HepG2 (cell line): ENCODE results near the gene DOC2A. TPM values are rescaled to one million over a fixed set of nuclear protein-coding genes. Genes with fewer than 3 reads are reported as not detected.

ENCODE experiments used
- ATAC-seq: fragments of 200-7000 bp; cut with Tn5 transposase; 3 replicates; pipeline ENCODE4 v1.9.1; 2020; ENCODE audit warnings: mild to moderate bottlenecking, moderate library complexity
- BruUV-seq: library from RNA; stranded (reverse); fragments of 400-500 nt; replicated peaks from 2 replicates; lab custom pipeline; 2021; lab: Mats Ljungman, UMichigan
- CTCF ChIA-PET: fragments of 300-600 bp; formaldehyde crosslinking; extraction: SDS; loops from one replicate; lab custom pipeline; 2021; ENCODE audit warnings: low total read pairs, inconsistent platforms, low intra/inter-chr PET ratio; lab: Yijun Ruan, JAX
- POLR2A ChIA-PET: fragments of 350-600 bp; sonication (Branson Sonifier 250); formaldehyde crosslinking; loops from one replicate; lab custom pipeline; 2020; ENCODE audit warnings: antibody characterized with exemption, inconsistent platforms; lab: Yijun Ruan, JAX
- DNase-seq: peaks from one replicate; pipeline ENCODE4 v3.0.0-alpha.2; 2015; ENCODE audit warnings: low spot score
- FAIRE-seq: peaks from 3 replicates; lab custom pipeline; 2011; peaks lifted over from hg19 to GRCh38; lab: Jason Lieb, UNC
- H2AFZ ChIP-seq: one replicate; pipeline ENCODE4 v1.6.1; 2011; ENCODE audit warnings: low read length, inconsistent platforms
- H3K27ac ChIP-seq: fragments of 300-600 bp; 3 replicates; pipeline ENCODE4 v1.8.0; 2011; ENCODE audit warnings: mixed run types, mild to moderate bottlenecking, mixed read lengths, low read length, inconsistent platforms; ENCODE audit not compliant: insufficient read depth; ENCODE audit errors: extremely low read length
- H3K27me3 ChIP-seq, 2 experiments: fragments of 200-600 bp in 1 of 2; 2 replicates in 1 of 2; 3 replicates in 1 of 2; pipeline versions ENCODE4 v1.6.0 to v1.8.0; 2011; ENCODE audit warnings: low read length in 2 of 2, mild to moderate bottlenecking in 2 of 2, moderate library complexity in 2 of 2, inconsistent platforms in 1 of 2; ENCODE audit not compliant: insufficient read depth in 2 of 2, control insufficient read depth in 1 of 2
- H3K36me3 ChIP-seq, 2 experiments: fragments of 200-600 bp in 1 of 2; replicated peaks in 1 of 2; 2 replicates in 1 of 2; 3 replicates in 1 of 2; pipeline versions ENCODE4 v1.5.1 to v1.8.0; 2011; ENCODE audit warnings: low read length in 2 of 2, inconsistent platforms in 1 of 2; ENCODE audit not compliant: insufficient read depth in 2 of 2, control insufficient read depth in 1 of 2
- H3K4me1 ChIP-seq: 2 replicates; pipeline ENCODE4 v1.5.1; 2012; ENCODE audit warnings: low read length, inconsistent platforms; ENCODE audit not compliant: insufficient read depth
- H3K4me2 ChIP-seq: 2 replicates; pipeline ENCODE4 v1.6.0; 2011; ENCODE audit warnings: low read depth, low read length, inconsistent platforms
- H3K4me3 ChIP-seq, 3 experiments: fragments of 200-600 bp in 1 of 3; sonication (generic), shearing (Covaris generic) in 1 of 3; replicated peaks in 1 of 3; 2 replicates each; pipeline ENCODE4 v1.5.1; 2011 to 2016; ENCODE audit warnings: low read length in 3 of 3, inconsistent platforms in 2 of 3, low read depth in 2 of 3, mild to moderate bottlenecking in 2 of 3, control low read depth in 1 of 3, mixed read lengths in 1 of 3; ENCODE audit not compliant: insufficient read depth in 1 of 3
- H3K79me2 ChIP-seq: one replicate; pipeline ENCODE4 v1.6.1; 2011; ENCODE audit warnings: low read length, inconsistent platforms; ENCODE audit not compliant: insufficient read depth
- H3K9ac ChIP-seq: 2 replicates; pipeline ENCODE4 v1.6.0; 2011; ENCODE audit warnings: mild to moderate bottlenecking, low read depth, low read length, inconsistent platforms; ENCODE audit not compliant: insufficient read depth
- H3K9me3 ChIP-seq: 2 replicates; pipeline ENCODE4 v1.5.1; 2012; ENCODE audit warnings: mild to moderate bottlenecking, low read length
- H4K20me1 ChIP-seq: 2 replicates; pipeline ENCODE4 v1.6.0; 2011; ENCODE audit warnings: inconsistent platforms, mild to moderate bottlenecking, low read length, moderate library complexity; ENCODE audit not compliant: insufficient read depth
- AGO2 ChIP-seq: fragments of 200-400 bp; formaldehyde crosslinking; optimal IDR thresholded peaks from 2 replicates; pipeline ENCODE3; 2017; ENCODE audit warnings: mild to moderate bottlenecking, low read depth, low read length, moderate library complexity
- HMGA1 ChIP-seq: sonication (generic); formaldehyde crosslinking; conservative IDR thresholded peaks from 2 replicates; pipeline ENCODE4 v1.4.0; 2020; ENCODE audit warnings: missing genetic modification reagents
- NFE2 ChIP-seq: sonication (generic); formaldehyde crosslinking; IDR thresholded peaks from 2 replicates; pipeline ENCODE4 v1.4.0; 2020; ENCODE audit warnings: missing genetic modification reagents
- RBFOX2 ChIP-seq: fragments of 200-400 bp; formaldehyde crosslinking; IDR thresholded peaks from 2 replicates; pipeline ENCODE4 v1.6.1; 2017; ENCODE audit warnings: low read depth, mild to moderate bottlenecking, low read length
- RELA ChIP-seq: sonication (generic); formaldehyde crosslinking; IDR thresholded peaks from 2 replicates; pipeline ENCODE4 v1.4.0; 2020; ENCODE audit warnings: missing genetic modification reagents
- ZFP37 ChIP-seq: sonication (generic); formaldehyde crosslinking; IDR thresholded peaks from 2 replicates; pipeline ENCODE4 v1.4.0; 2020; ENCODE audit warnings: missing genetic modification reagents, borderline replicate concordance
- ZNF496 ChIP-seq: sonication (generic); formaldehyde crosslinking; IDR thresholded peaks from 2 replicates; pipeline ENCODE4 v1.8.1; 2023; ENCODE audit warnings: mild to moderate bottlenecking, moderate library complexity, missing genetic modification reagents; ENCODE audit not compliant: insufficient replicate concordance
- ZNF782 ChIP-seq: sonication (generic); formaldehyde crosslinking; IDR thresholded peaks from 2 replicates; pipeline ENCODE4 v1.4.0; 2020; ENCODE audit warnings: missing genetic modification reagents, mild to moderate bottlenecking, borderline replicate concordance
- WGBS: methylation state at CpG from one replicate; pipeline ENCODE4 v1.1.6; 2017; ENCODE audit warnings: low lambda C conversion rate; 5-methylcytosine and 5-hydroxymethylcytosine counted together
- in situ Hi-C: cut with HindIII; loops from 2 replicates; pipeline ENCODE4 v1.10.0; 2017; ENCODE audit warnings: low pct_unique_long_range_greater_than_20kb; ENCODE audit not compliant: extremely low pct_ligation_motif_present
- intact Hi-C: fragments of 100-400 bp; cut with micrococcal nuclease; formaldehyde crosslinking; loops from one replicate; pipeline ENCODE4 v1.10.0; 2022; ENCODE audit not compliant: unreplicated experiment
- polyA plus RNA-seq, 8 experiments: library from polyadenylated mRNA; depleted of rRNA in 3 of 8; stranded (reverse) in 7 of 8; unstranded in 1 of 8; fragments of >200 nt; fragmentation: Illumina TruSeq in 4 of 8; extraction: Trizol in 4 of 8; gene quantifications; 2 replicates each; pipeline versions ENCODE4 v1.2.1 to v1.2.3, GENCODE V29; 2011 to 2016; ENCODE audit warnings: low read depth in 4 of 8, missing spikeins in 1 of 8, mixed read lengths in 1 of 8; ENCODE audit not compliant: insufficient read depth in 1 of 8
- total RNA-seq, 5 experiments: library from RNA; depleted of rRNA; stranded (reverse); fragments of >200 nt; fragmentation: Illumina TruSeq; extraction: Trizol; gene quantifications; 2 replicates each; pipeline ENCODE4 v1.2.3, GENCODE V29; 2016; ENCODE audit warnings: low read depth in 1 of 5
- TF ChIP-seq, protein P1 (sequence below): IDR thresholded peaks from 2 replicates; pipeline ENCODE4 v1.6.1; 2018; ENCODE audit warnings: missing genetic modification reagents

The DOC2A gene
- total and polyA plus RNA-seq, 2 of the 13 experiments (the other 11 are each of a cell fraction or from before 2014, with no cell fraction given): 0.15 to 0.55 TPM

DNA sequence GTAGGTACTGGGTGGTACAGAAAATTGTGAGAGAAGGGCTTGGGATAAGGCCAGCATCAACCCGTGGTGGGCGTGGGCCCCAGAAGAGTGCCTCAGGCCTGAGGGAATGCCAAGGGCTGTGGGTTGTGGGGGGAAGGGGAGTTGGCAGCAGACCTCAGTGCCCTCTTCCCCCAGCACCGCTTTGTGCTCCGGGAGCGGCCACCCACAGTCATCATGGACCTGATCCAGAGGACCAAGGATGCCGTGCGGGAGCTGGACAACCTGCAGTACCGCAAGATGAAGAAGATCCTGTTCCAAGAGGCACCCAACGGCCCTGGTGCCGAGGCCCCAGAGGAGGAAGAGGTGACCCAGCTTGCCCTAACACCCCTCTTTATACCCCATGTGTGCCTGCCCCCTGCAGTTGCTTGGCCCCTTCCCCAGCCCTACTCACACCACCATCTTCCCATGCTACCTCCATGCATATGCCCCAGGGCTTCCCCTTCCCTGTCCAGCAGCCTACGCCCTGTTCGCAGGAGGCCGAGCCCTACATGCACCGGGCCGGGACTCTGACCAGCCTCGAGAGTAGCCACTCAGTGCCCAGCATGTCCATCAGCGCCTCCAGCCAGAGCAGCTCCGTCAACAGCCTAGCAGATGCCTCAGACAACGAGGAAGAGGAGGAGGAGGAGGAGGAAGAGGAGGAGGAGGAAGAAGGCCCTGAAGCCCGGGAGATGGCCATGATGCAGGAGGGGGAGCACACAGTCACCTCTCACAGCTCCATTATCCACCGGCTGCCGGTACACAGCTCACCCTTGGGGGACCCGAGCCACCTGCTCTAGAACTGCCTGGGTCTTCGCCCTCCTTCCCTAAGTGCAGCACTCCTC is 28.0 kb downstream of the DOC2A start:
- no TSS peak for BruUV-seq
- Histone ChIP-seq H4K20me1 (no peaks in the 10 kb centered on the region), H3K27me3 (no peaks in the 10 kb centered on the region), H3K9me3 (no peaks in the 10 kb centered on the region), H3K79me2 (no peaks in the 10 kb centered on the region), H3K36me3 (peaks cover 72 to 100% of the 10 kb centered on the region in 2 experiments), H3K4me1 (no peaks in the 10 kb centered on the region), H3K27ac (no peak overlapping the region), H3K4me3 (no peak overlapping the region), H2AFZ (no peak overlapping the region), H3K4me2 (no peak overlapping the region), H3K9ac (no peak overlapping the region)
- in situ Hi-C loops (no loop called here), intact Hi-C loops (no loop called here)
- DNase-seq: no peak
- ChIA-PET POLR2A (no interaction called here), CTCF (no interaction called here)
- no peak for ATAC-seq
- FAIRE-seq: no peak
- WGBS: 97% methylated on average over 23 of the region's 24 CpGs
- TF ChIP-seq HMGA1 (CRISPR knock-in tag) (no peak), RELA (CRISPR knock-in tag) (no peak), RBFOX2 (peak; percentile 31; the same call in 1 of the 2 replicates), NFE2 (CRISPR knock-in tag) (no peak), ZNF496 (CRISPR knock-in tag) (no peak), ZFP37 (CRISPR knock-in tag) (no peak), AGO2 (peak; percentile 48), ZNF782 (CRISPR knock-in tag) (no peak)
- TF ChIP-seq, protein P1, sequence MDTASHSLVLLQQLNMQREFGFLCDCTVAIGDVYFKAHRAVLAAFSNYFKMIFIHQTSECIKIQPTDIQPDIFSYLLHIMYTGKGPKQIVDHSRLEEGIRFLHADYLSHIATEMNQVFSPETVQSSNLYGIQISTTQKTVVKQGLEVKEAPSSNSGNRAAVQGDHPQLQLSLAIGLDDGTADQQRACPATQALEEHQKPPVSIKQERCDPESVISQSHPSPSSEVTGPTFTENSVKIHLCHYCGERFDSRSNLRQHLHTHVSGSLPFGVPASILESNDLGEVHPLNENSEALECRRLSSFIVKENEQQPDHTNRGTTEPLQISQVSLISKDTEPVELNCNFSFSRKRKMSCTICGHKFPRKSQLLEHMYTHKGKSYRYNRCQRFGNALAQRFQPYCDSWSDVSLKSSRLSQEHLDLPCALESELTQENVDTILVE (CRISPR knock-in tag): no peak
